WTC11 (cell line): ENCODE measurements around the gene ANKRD33B. TPM values are rescaled to one million over a fixed set of nuclear protein-coding genes. Genes with fewer than 3 reads are reported as not detected.

Experiments
- ATAC-seq: fragments of 200-7000 bp; cut with Tn5 transposase; 2 replicates; pipeline ENCODE4 v1.10.0; 2021; ENCODE audit warnings: mild to moderate bottlenecking, moderate library complexity
- CTCF ChIA-PET: fragments of 300-600 bp; sonication (Branson Sonifier 250); formaldehyde crosslinking; loops from one replicate; lab custom pipeline; 2021; ENCODE audit warnings: antibody characterized with exemption; lab: Charles Lee
- POLR2A ChIA-PET: fragments of 350-600 bp; sonication (Branson Sonifier 250); formaldehyde crosslinking; loops from one replicate; lab custom pipeline; 2021; ENCODE audit warnings: antibody characterized with exemption; lab: Charles Lee
- DNase-seq: peaks from one replicate; pipeline ENCODE4 v3.0.0; 2021; ENCODE audit warnings: low spot score
- H3K27ac Mint-ChIP-seq: 2 replicates; pipeline ENCODE4 v1.8.0; 2021; ENCODE audit warnings: mixed read lengths
- H3K27me3 Mint-ChIP-seq: 2 replicates; pipeline ENCODE4 v1.8.0; 2021; ENCODE audit warnings: low read depth, mild to moderate bottlenecking, moderate library complexity, mixed read lengths
- H3K36me3 Mint-ChIP-seq: 2 replicates; pipeline ENCODE4 v1.8.0; 2021; ENCODE audit warnings: mixed read lengths
- H3K4me1 Mint-ChIP-seq: 2 replicates; pipeline ENCODE4 v1.8.0; 2022; ENCODE audit warnings: mixed read lengths
- H3K4me3 Mint-ChIP-seq: 2 replicates; pipeline ENCODE4 v1.8.0; 2021; ENCODE audit warnings: mild to moderate bottlenecking, moderate library complexity, mixed read lengths
- H3K9me3 Mint-ChIP-seq: 2 replicates; pipeline ENCODE4 v1.8.0; 2021; ENCODE audit warnings: mixed read lengths
- CDX4 ChIP-seq: fragments of 250-450 bp; sonication (Bioruptor Pico); IDR thresholded peaks from 2 replicates; pipeline ENCODE4 v1.9.0; 2021; ENCODE audit warnings: moderate library complexity, mild to moderate bottlenecking, inconsistent platforms, borderline replicate concordance
- E2F4 ChIP-seq: sonication (generic); formaldehyde crosslinking; IDR thresholded peaks from 2 replicates; pipeline ENCODE4 v1.8.1; 2022; ENCODE audit warnings: low read depth, mild to moderate bottlenecking, moderate library complexity, missing genetic modification reagents, borderline replicate concordance
- EMX1 ChIP-seq: fragments of 250-450 bp; sonication (Bioruptor Pico); IDR thresholded peaks from 2 replicates; pipeline ENCODE4 v1.8.0; 2021; ENCODE audit warnings: mild to moderate bottlenecking
- ERG ChIP-seq: fragments of 250-450 bp; sonication (Bioruptor Pico); IDR thresholded peaks from 2 replicates; pipeline ENCODE4 v1.8.0; 2021; ENCODE audit warnings: mild to moderate bottlenecking
- ESRRA ChIP-seq: sonication (generic); formaldehyde crosslinking; IDR thresholded peaks from 2 replicates; pipeline ENCODE4 v1.8.1; 2022; ENCODE audit warnings: mild to moderate bottlenecking, missing genetic modification reagents, borderline replicate concordance
- FOXJ3 ChIP-seq: sonication (generic); formaldehyde crosslinking; IDR thresholded peaks from 2 replicates; pipeline ENCODE4 v1.9.0; 2021; ENCODE audit warnings: missing genetic modification reagents, mild to moderate bottlenecking, borderline replicate concordance
- HMGXB4 ChIP-seq: sonication (generic); formaldehyde crosslinking; IDR thresholded peaks from 2 replicates; pipeline ENCODE4 v1.8.1; 2023; ENCODE audit warnings: mild to moderate bottlenecking, moderate library complexity, missing genetic modification reagents
- MYBL2 ChIP-seq: sonication (generic); formaldehyde crosslinking; IDR thresholded peaks from 2 replicates; pipeline ENCODE4 v1.8.1; 2023; ENCODE audit warnings: mild to moderate bottlenecking, moderate library complexity, missing genetic modification reagents
- SP1 ChIP-seq: sonication (generic); formaldehyde crosslinking; conservative IDR thresholded peaks from 2 replicates; pipeline ENCODE4 v1.8.1; 2022; ENCODE audit warnings: missing genetic modification reagents
- TP53 ChIP-seq: sonication (generic); formaldehyde crosslinking; IDR thresholded peaks from 2 replicates; pipeline ENCODE4 v1.8.1; 2023; ENCODE audit warnings: mild to moderate bottlenecking, missing genetic modification reagents
- ZNF396 ChIP-seq: fragments of 250-450 bp; sonication (Bioruptor Pico); IDR thresholded peaks from 2 replicates; pipeline ENCODE4 v1.8.0; 2021; ENCODE audit warnings: mild to moderate bottlenecking, moderate library complexity, borderline replicate concordance
- total RNA-seq: library from RNA; stranded (reverse); gene quantifications from 3 replicates; pipeline ENCODE4 v1.2.3, GENCODE V29; 2021
- TF ChIP-seq, protein P1 (sequence below): sonication (generic); formaldehyde crosslinking; IDR thresholded peaks from 2 replicates; pipeline ENCODE4 v1.8.0; 2023; ENCODE audit warnings: missing genetic modification reagents
- TF ChIP-seq, protein P2 (sequence below): fragments of 250-450 bp; sonication (Bioruptor Pico); IDR thresholded peaks from 2 replicates; pipeline ENCODE4 v2.1.2; 2022; ENCODE audit warnings: mild to moderate bottlenecking, moderate library complexity
- TF ChIP-seq, protein P3 (sequence below): sonication (generic); formaldehyde crosslinking; IDR thresholded peaks from 2 replicates; pipeline ENCODE4 v1.8.0; 2022; ENCODE audit warnings: mild to moderate bottlenecking, missing genetic modification reagents
- TF ChIP-seq, protein P4 (sequence below): sonication (generic); formaldehyde crosslinking; IDR thresholded peaks from 2 replicates; pipeline ENCODE4 v1.8.0; 2022; ENCODE audit warnings: mild to moderate bottlenecking, missing genetic modification reagents

ANKRD33B gene
- total RNA-seq, 1 experiment from 2014 or later: 9.2 TPM

DNA sequence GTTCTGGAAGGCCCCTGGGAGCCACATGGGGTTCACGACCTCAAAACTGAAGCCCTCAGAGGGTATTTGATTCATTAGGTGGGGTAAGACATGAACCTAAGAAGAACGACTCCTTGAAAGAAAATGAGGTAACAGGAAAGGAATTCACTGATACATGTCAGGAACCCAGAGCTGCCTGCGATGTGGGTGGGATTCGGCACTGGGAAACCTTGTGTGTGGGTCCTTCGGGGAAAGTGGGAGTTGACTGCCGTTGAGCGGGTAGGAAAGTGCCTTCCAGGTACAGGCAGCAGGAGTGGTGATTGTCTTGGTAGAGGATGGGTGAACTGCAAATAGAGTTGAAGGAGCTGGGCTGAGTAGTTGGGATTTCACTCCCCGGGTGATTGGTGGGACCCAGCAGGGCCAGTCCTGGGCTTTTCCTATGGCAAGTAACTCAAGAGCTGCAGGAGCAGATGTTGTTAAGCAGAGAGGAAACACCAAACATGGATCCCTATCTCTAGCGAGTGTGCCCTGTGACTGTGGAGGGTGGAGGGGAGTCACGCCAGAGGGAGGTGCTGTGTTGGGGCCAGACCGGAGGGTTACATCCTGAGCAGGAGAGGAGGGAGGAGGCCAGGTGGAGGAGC lies 30.8 kb downstream of the ANKRD33B start:
- Mint-ChIP-seq H3K4me1 (peaks cover 25% of the 10 kb centered on the region), H3K27me3 (no peaks in the 10 kb centered on the region), H3K4me3 (no peak overlapping the region), H3K36me3 (no peaks in the 10 kb centered on the region), H3K27ac (no peak overlapping the region), H3K9me3 (peaks cover 15% of the 10 kb centered on the region)
- no peak for DNase-seq
- TF ChIP-seq ERG (CRISPR knock-in tag) (no peak), HMGXB4 (no peak), ESRRA (CRISPR knock-in tag) (no peak), ZNF396 (CRISPR knock-in tag) (no peak), TP53 (CRISPR knock-in tag) (no peak), E2F4 (no peak), CDX4 (CRISPR knock-in tag) (no peak), FOXJ3 (CRISPR knock-in tag) (no peak), MYBL2 (no peak), EMX1 (CRISPR knock-in tag) (no peak), SP1 (CRISPR knock-in tag) (no peak)
- TF ChIP-seq, protein P1, sequence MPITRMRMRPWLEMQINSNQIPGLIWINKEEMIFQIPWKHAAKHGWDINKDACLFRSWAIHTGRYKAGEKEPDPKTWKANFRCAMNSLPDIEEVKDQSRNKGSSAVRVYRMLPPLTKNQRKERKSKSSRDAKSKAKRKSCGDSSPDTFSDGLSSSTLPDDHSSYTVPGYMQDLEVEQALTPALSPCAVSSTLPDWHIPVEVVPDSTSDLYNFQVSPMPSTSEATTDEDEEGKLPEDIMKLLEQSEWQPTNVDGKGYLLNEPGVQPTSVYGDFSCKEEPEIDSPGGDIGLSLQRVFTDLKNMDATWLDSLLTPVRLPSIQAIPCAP (CRISPR knock-in tag): no peak
- TF ChIP-seq, protein P2, sequence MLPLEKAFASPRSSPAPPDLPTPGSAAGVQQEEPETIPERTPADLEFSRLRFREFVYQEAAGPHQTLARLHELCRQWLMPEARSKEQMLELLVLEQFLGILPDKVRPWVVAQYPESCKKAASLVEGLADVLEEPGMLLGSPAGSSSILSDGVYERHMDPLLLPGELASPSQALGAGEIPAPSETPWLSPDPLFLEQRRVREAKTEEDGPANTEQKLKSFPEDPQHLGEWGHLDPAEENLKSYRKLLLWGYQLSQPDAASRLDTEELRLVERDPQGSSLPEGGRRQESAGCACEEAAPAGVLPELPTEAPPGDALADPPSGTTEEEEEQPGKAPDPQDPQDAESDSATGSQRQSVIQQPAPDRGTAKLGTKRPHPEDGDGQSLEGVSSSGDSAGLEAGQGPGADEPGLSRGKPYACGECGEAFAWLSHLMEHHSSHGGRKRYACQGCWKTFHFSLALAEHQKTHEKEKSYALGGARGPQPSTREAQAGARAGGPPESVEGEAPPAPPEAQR (CRISPR knock-in tag): no peak
- TF ChIP-seq, protein P3, sequence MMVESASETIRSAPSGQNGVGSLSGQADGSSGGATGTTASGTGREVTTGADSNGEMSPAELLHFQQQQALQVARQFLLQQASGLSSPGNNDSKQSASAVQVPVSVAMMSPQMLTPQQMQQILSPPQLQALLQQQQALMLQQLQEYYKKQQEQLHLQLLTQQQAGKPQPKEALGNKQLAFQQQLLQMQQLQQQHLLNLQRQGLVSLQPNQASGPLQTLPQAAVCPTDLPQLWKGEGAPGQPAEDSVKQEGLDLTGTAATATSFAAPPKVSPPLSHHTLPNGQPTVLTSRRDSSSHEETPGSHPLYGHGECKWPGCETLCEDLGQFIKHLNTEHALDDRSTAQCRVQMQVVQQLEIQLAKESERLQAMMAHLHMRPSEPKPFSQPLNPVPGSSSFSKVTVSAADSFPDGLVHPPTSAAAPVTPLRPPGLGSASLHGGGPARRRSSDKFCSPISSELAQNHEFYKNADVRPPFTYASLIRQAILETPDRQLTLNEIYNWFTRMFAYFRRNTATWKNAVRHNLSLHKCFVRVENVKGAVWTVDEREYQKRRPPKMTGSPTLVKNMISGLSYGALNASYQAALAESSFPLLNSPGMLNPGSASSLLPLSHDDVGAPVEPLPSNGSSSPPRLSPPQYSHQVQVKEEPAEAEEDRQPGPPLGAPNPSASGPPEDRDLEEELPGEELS (CRISPR knock-in tag): no peak
- TF ChIP-seq, protein P4, sequence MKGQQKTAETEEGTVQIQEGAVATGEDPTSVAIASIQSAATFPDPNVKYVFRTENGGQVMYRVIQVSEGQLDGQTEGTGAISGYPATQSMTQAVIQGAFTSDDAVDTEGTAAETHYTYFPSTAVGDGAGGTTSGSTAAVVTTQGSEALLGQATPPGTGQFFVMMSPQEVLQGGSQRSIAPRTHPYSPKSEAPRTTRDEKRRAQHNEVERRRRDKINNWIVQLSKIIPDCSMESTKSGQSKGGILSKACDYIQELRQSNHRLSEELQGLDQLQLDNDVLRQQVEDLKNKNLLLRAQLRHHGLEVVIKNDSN (CRISPR knock-in tag): no peak
- peak; percentile 16; the same call in 1 of the 2 replicates for ATAC-seq
- ChIA-PET CTCF (interaction anchor here (1.1 to 3.7 kb wide), 2 partner anchors 13 to 33 kb away, joined by 4 to 16 read pairs; no protein-coding TSS in a partner anchor), POLR2A (no interaction called here)
